ENCODE measurements around the gene BCL2.

The BCL2 gene

GRCh38 chr18:63112706-63113105 lies 206.9 kb downstream of the BCL2 start:
- TF ChIP-seq POLR2AphosphoS5 (IDR thresholded peaks at IDR 0.05; ENCODE audit: low read depth, low read length) (no peak), POLR2A (IDR thresholded peaks at IDR 0.05; ENCODE audit: low read depth, low read length) (no peak), TAF1 (IDR thresholded peaks at IDR 0.05; ENCODE audit: borderline replicate concordance, low read depth, low read length) (no peak)
- DNase-seq (ENCODE audit: insufficient read length) (no peak), FAIRE-seq (no peak)

- FAIRE-seq (peak; percentile 63), DNase-seq (ENCODE audit: insufficient read length) (no peak)
- TF ChIP-seq POLR2A (IDR thresholded peaks at IDR 0.05; ENCODE audit: low read depth, low read length): no peak
- TF ChIP-seq TAF1 (IDR thresholded peaks at IDR 0.05; ENCODE audit: borderline replicate concordance, low read depth, low read length): no peak
- no peak for TF ChIP-seq POLR2AphosphoS5 (IDR thresholded peaks at IDR 0.05; ENCODE audit: low read depth, low read length)
Measured at GRCh38 chr18:63111671-63112402, 207.7 kb downstream of the BCL2 start.

GRCh38 chr18:63109802-63110201 lies 209.8 kb downstream of the BCL2 start:
- FAIRE-seq (no peak), DNase-seq (ENCODE audit: insufficient read length) (no peak)
- TF ChIP-seq POLR2AphosphoS5 (IDR thresholded peaks at IDR 0.05; ENCODE audit: low read depth, low read length) (no peak), POLR2A (IDR thresholded peaks at IDR 0.05; ENCODE audit: low read depth, low read length) (no peak), TAF1 (IDR thresholded peaks at IDR 0.05; ENCODE audit: borderline replicate concordance, low read depth, low read length) (no peak)

- DNase-seq (ENCODE audit: insufficient read length) (no peak), FAIRE-seq (no peak)
- TF ChIP-seq POLR2AphosphoS5 (IDR thresholded peaks at IDR 0.05; ENCODE audit: low read depth, low read length): no peak
- no peak for TF ChIP-seq POLR2A (IDR thresholded peaks at IDR 0.05; ENCODE audit: low read depth, low read length)
- no peak for TF ChIP-seq TAF1 (IDR thresholded peaks at IDR 0.05; ENCODE audit: borderline replicate concordance, low read depth, low read length)
Measured at GRCh38 chr18:63109022-63109421, 210.5 kb downstream of the BCL2 start.

- FAIRE-seq: peak; percentile 61
- no peak for TF ChIP-seq POLR2AphosphoS5 (IDR thresholded peaks at IDR 0.05; ENCODE audit: low read depth, low read length)
- no peak for TF ChIP-seq POLR2A (IDR thresholded peaks at IDR 0.05; ENCODE audit: low read depth, low read length)
- TF ChIP-seq TAF1 (IDR thresholded peaks at IDR 0.05; ENCODE audit: borderline replicate concordance, low read depth, low read length): no peak
Measured at GRCh38 chr18:63107931-63108330, 211.6 kb downstream of the BCL2 start.

GRCh38 chr18:63107171-63107845 lies 212.3 kb downstream of the BCL2 start:
- no peak for FAIRE-seq
- TF ChIP-seq POLR2A (IDR thresholded peaks at IDR 0.05; ENCODE audit: low read depth, low read length) (no peak), POLR2AphosphoS5 (IDR thresholded peaks at IDR 0.05; ENCODE audit: low read depth, low read length) (no peak), TAF1 (IDR thresholded peaks at IDR 0.05; ENCODE audit: borderline replicate concordance, low read depth, low read length) (no peak)
- DNase-seq (ENCODE audit: insufficient read length): no peak

More at GRCh38 chr18:63107931-63108330, 211.6 kb downstream of the BCL2 start:
- DNase-seq (ENCODE audit: insufficient read length): no peak

- FAIRE-seq (no peak), DNase-seq (ENCODE audit: insufficient read length) (no peak)
- TF ChIP-seq POLR2AphosphoS5 (IDR thresholded peaks at IDR 0.05; ENCODE audit: low read depth, low read length) (no peak), TAF1 (IDR thresholded peaks at IDR 0.05; ENCODE audit: borderline replicate concordance, low read depth, low read length) (no peak), POLR2A (IDR thresholded peaks at IDR 0.05; ENCODE audit: low read depth, low read length) (no peak)
Measured at GRCh38 chr18:63106727-63107126, 212.8 kb downstream of the BCL2 start.

GRCh38 chr18:63105636-63106316 lies 213.8 kb downstream of the BCL2 start:
- DNase-seq (ENCODE audit: insufficient read length) (no peak), FAIRE-seq (peak; percentile 94)
- TF ChIP-seq POLR2A (IDR thresholded peaks at IDR 0.05; ENCODE audit: low read depth, low read length) (no peak), TAF1 (IDR thresholded peaks at IDR 0.05; ENCODE audit: borderline replicate concordance, low read depth, low read length) (no peak), POLR2AphosphoS5 (IDR thresholded peaks at IDR 0.05; ENCODE audit: low read depth, low read length) (no peak)

GRCh38 chr18:63104868-63105267 lies 214.7 kb downstream of the BCL2 start:
- TF ChIP-seq POLR2A (IDR thresholded peaks at IDR 0.05; ENCODE audit: low read depth, low read length) (no peak), TAF1 (IDR thresholded peaks at IDR 0.05; ENCODE audit: borderline replicate concordance, low read depth, low read length) (no peak), POLR2AphosphoS5 (IDR thresholded peaks at IDR 0.05; ENCODE audit: low read depth, low read length) (no peak)
- FAIRE-seq: no peak
- no peak for DNase-seq (ENCODE audit: insufficient read length)

- FAIRE-seq (no peak), DNase-seq (ENCODE audit: insufficient read length) (no peak)
- TF ChIP-seq POLR2A (IDR thresholded peaks at IDR 0.05; ENCODE audit: low read depth, low read length) (no peak), TAF1 (IDR thresholded peaks at IDR 0.05; ENCODE audit: borderline replicate concordance, low read depth, low read length) (no peak), POLR2AphosphoS5 (IDR thresholded peaks at IDR 0.05; ENCODE audit: low read depth, low read length) (no peak)
Measured at GRCh38 chr18:63102941-63103744, 216.4 kb downstream of the BCL2 start.

- DNase-seq (ENCODE audit: insufficient read length): no peak
- TF ChIP-seq POLR2A (IDR thresholded peaks at IDR 0.05; ENCODE audit: low read depth, low read length) (no peak), TAF1 (IDR thresholded peaks at IDR 0.05; ENCODE audit: borderline replicate concordance, low read depth, low read length) (no peak), POLR2AphosphoS5 (IDR thresholded peaks at IDR 0.05; ENCODE audit: low read depth, low read length) (no peak)
- no peak for FAIRE-seq
Measured at GRCh38 chr18:63100630-63101055, 218.9 kb downstream of the BCL2 start.

All from GM12892 (cell line).